HEK293 (cell line): ENCODE measurements around the gene ZNF177.

Source experiments
- AEBP2 ChIP-seq: fragments of 450-650 bp; formaldehyde crosslinking; IDR thresholded peaks from 2 replicates; pipeline ENCODE4 v1.5.1; 2016; ENCODE audit warnings: missing biosample characterization, missing genetic modification characterization, borderline replicate concordance
- BCL6B ChIP-seq: fragments of 450-650 bp; formaldehyde crosslinking; IDR thresholded peaks from 2 replicates; pipeline ENCODE4 v1.5.1; 2017; ENCODE audit warnings: missing biosample characterization, missing genetic modification characterization
- EGR2 ChIP-seq: fragments of 450-650 bp; formaldehyde crosslinking; IDR thresholded peaks from 2 replicates; pipeline ENCODE4 v1.5.1; 2016; ENCODE audit warnings: low read depth, missing biosample characterization, missing genetic modification characterization
- ELK4 ChIP-seq: IDR thresholded peaks from 2 replicates; pipeline ENCODE4 v1.6.1; 2011; ENCODE audit warnings: mild to moderate bottlenecking, low read depth, low read length, borderline replicate concordance
- GLI4 ChIP-seq: fragments of 450-650 bp; formaldehyde crosslinking; IDR thresholded peaks from 2 replicates; pipeline ENCODE4 v1.5.1; 2016; ENCODE audit warnings: missing biosample characterization, missing genetic modification characterization
- HOXC10 ChIP-seq: sonication (generic); formaldehyde crosslinking; IDR thresholded peaks from 2 replicates; pipeline ENCODE4 v1.8.1; 2023; ENCODE audit warnings: mild to moderate bottlenecking, missing genetic modification reagents
- KLF10 ChIP-seq: fragments of 450-650 bp; IDR thresholded peaks from 2 replicates; pipeline ENCODE4 v1.5.1; 2018; ENCODE audit warnings: missing biosample characterization, mild to moderate bottlenecking, missing genetic modification characterization
- KLF7 ChIP-seq: fragments of 450-650 bp; formaldehyde crosslinking; IDR thresholded peaks from 2 replicates; pipeline ENCODE4 v1.5.1; 2016; ENCODE audit warnings: missing biosample characterization, missing genetic modification characterization, borderline replicate concordance
- SP2 ChIP-seq: fragments of 450-650 bp; formaldehyde crosslinking; IDR thresholded peaks from 2 replicates; pipeline ENCODE4 v1.5.1; 2016; ENCODE audit warnings: missing biosample characterization, missing genetic modification characterization
- SP3 ChIP-seq: fragments of 450-650 bp; formaldehyde crosslinking; IDR thresholded peaks from 2 replicates; pipeline ENCODE4 v1.5.1; 2016; ENCODE audit warnings: missing biosample characterization, missing genetic modification characterization
- ZBTB17 ChIP-seq: fragments of 450-650 bp; formaldehyde crosslinking; IDR thresholded peaks from 2 replicates; pipeline ENCODE4 v1.5.1; 2016; ENCODE audit warnings: missing biosample characterization, missing genetic modification characterization
- ZBTB20 ChIP-seq: fragments of 450-650 bp; formaldehyde crosslinking; IDR thresholded peaks from 2 replicates; pipeline ENCODE4 v1.5.1; 2016; ENCODE audit warnings: missing biosample characterization, missing genetic modification characterization
- ZBTB48 ChIP-seq: fragments of 450-650 bp; formaldehyde crosslinking; IDR thresholded peaks from 2 replicates; pipeline ENCODE4 v1.5.1; 2016; ENCODE audit warnings: missing biosample characterization, missing genetic modification characterization
- ZEB2 ChIP-seq: fragments of 450-650 bp; formaldehyde crosslinking; IDR thresholded peaks from 2 replicates; pipeline ENCODE4 v1.5.1; 2016; ENCODE audit warnings: missing biosample characterization, missing genetic modification characterization
- ZNF138 ChIP-seq: fragments of 450-650 bp; formaldehyde crosslinking; IDR thresholded peaks from 2 replicates; pipeline ENCODE4 v1.5.1; 2016; ENCODE audit warnings: missing biosample characterization, missing genetic modification characterization, borderline replicate concordance
- ZNF19 ChIP-seq: fragments of 450-650 bp; formaldehyde crosslinking; IDR thresholded peaks from 2 replicates; pipeline ENCODE4; 2016; ENCODE audit warnings: missing biosample characterization, missing genetic modification characterization, low read depth
- ZNF274 ChIP-seq, 2 experiments: fragments of 200-500 bp in 1 of 2; fragments of 450-650 bp in 1 of 2; sonication (Bioruptor generic) in 1 of 2; formaldehyde crosslinking in 1 of 2; IDR thresholded peaks; 2 replicates each; pipeline versions ENCODE4 v1.5.1 to v1.6.1; 2014 to 2016; ENCODE audit warnings: borderline replicate concordance in 1 of 2, inconsistent platforms in 1 of 2, low read length in 1 of 2, missing biosample characterization in 1 of 2, missing genetic modification characterization in 1 of 2
- ZNF292 ChIP-seq: fragments of 450-650 bp; formaldehyde crosslinking; IDR thresholded peaks from 2 replicates; pipeline ENCODE4 v1.5.1; 2016; ENCODE audit warnings: low read depth, missing biosample characterization, missing genetic modification characterization, borderline replicate concordance
- ZNF311 ChIP-seq: fragments of 450-650 bp; formaldehyde crosslinking; IDR thresholded peaks from 2 replicates; pipeline ENCODE4 v1.5.1; 2017; ENCODE audit warnings: missing biosample characterization, missing genetic modification characterization, borderline replicate concordance
- ZNF426 ChIP-seq: fragments of 450-650 bp; formaldehyde crosslinking; IDR thresholded peaks from 2 replicates; pipeline ENCODE4 v1.5.1; 2017; ENCODE audit warnings: missing biosample characterization, missing genetic modification characterization, mild to moderate bottlenecking, inconsistent platforms, moderate library complexity
- ZNF501 ChIP-seq: fragments of 450-650 bp; formaldehyde crosslinking; IDR thresholded peaks from 2 replicates; pipeline ENCODE4 v1.5.1; 2016; ENCODE audit warnings: missing biosample characterization, missing genetic modification characterization
- ZNF555 ChIP-seq: fragments of 450-650 bp; formaldehyde crosslinking; conservative IDR thresholded peaks from 2 replicates; pipeline ENCODE4 v1.5.1; 2017; ENCODE audit warnings: missing biosample characterization, mild to moderate bottlenecking, missing genetic modification characterization, inconsistent platforms
- ZNF610 ChIP-seq: fragments of 450-650 bp; formaldehyde crosslinking; IDR thresholded peaks from 2 replicates; pipeline ENCODE4 v1.5.1; 2016; ENCODE audit warnings: missing biosample characterization, missing genetic modification characterization, borderline replicate concordance
- ZNF768 ChIP-seq: fragments of 450-650 bp; formaldehyde crosslinking; IDR thresholded peaks from 2 replicates; pipeline ENCODE4 v1.5.1; 2018; ENCODE audit warnings: missing biosample characterization, mild to moderate bottlenecking, missing genetic modification characterization
- ZNF777 ChIP-seq: fragments of 450-650 bp; formaldehyde crosslinking; IDR thresholded peaks from 2 replicates; pipeline ENCODE4 v1.5.1; 2017; ENCODE audit warnings: missing biosample characterization, missing genetic modification characterization, borderline replicate concordance
- ZNF791 ChIP-seq: fragments of 450-650 bp; formaldehyde crosslinking; IDR thresholded peaks from 2 replicates; pipeline ENCODE4 v1.5.1; 2016; ENCODE audit warnings: missing biosample characterization, missing genetic modification characterization
- TF ChIP-seq, protein P1 (sequence below): fragments of 450-650 bp; formaldehyde crosslinking; IDR thresholded peaks from 2 replicates; pipeline ENCODE4 v1.5.1; 2016; ENCODE audit warnings: missing biosample characterization, missing genetic modification characterization
- TF ChIP-seq, protein P2 (sequence below): fragments of 450-650 bp; formaldehyde crosslinking; IDR thresholded peaks from 2 replicates; pipeline ENCODE4 v1.5.1; 2016; ENCODE audit warnings: missing biosample characterization, missing genetic modification characterization
- TF ChIP-seq, protein P3 (sequence below): fragments of 450-650 bp; formaldehyde crosslinking; IDR thresholded peaks from 2 replicates; pipeline ENCODE4 v1.5.1; 2016; ENCODE audit warnings: missing biosample characterization, missing genetic modification characterization
- TF ChIP-seq, protein P4 (sequence below): sonication (generic); formaldehyde crosslinking; IDR thresholded peaks from 2 replicates; pipeline ENCODE4 v1.8.1; 2022; ENCODE audit warnings: mild to moderate bottlenecking, moderate library complexity, missing genetic modification reagents

The ZNF177 gene

DNA sequence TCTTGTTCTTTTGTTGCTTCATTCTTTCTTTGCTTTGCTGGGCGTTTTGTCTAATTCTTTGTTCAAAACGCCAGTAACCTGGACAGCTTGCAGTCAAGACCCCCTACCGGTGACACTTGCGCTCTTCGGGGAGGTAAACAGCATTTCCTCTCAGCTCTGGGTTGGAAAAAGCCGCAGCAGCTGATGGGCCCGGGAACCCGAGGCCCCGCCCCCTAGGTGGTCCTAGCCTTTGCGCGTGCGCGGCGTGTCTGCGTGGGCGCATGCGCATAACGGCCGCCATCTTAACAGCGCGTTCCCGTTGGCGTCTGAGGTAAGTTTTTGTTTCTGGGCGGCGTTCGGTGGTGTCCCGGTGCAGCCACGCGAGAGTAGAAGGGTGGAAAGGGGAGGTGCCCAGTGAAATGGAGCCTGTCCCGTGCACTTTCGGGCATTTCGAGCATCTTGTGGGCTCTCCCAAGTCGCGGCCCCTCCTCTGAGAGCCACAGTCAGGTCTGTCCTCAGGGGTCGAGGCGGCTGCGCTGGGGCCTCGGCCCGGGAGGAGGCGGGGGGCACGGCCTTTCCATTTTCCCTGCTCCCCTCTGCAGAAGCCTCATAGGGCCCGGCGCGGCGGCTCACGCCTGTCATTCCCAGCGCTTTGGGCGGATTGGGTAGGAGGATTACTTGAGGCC, 38.8 kb upstream of the ZNF177 start, which contains the start of gene ZNF559 (continued):
- TF ChIP-seq ZEB2 (tag by site-specific recombination) = 0 out of 2 replicates have a peak, but pooled peaks have one; percentile 15
- TF ChIP-seq HOXC10 (CRISPR knock-in tag) = no peak
- TF ChIP-seq KLF7 (tag by site-specific recombination) = peak; percentile 67; the same call in 1 of the 2 replicates
- TF ChIP-seq, protein P1, sequence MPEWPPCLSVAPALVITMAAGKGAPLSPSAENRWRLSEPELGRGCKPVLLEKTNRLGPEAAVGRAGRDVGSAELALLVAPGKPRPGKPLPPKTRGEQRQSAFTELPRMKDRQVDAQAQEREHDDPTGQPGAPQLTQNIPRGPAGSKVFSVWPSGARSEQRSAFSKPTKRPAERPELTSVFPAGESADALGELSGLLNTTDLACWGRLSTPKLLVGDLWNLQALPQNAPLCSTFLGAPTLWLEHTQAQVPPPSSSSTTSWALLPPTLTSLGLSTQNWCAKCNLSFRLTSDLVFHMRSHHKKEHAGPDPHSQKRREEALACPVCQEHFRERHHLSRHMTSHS (tag by site-specific recombination) = no peak
- no peak for TF ChIP-seq ZNF311 (tag by site-specific recombination)
- no peak for TF ChIP-seq BCL6B
- TF ChIP-seq ELK4 = no peak
- no peak for TF ChIP-seq AEBP2 (tag by site-specific recombination)
- TF ChIP-seq, protein P2, sequence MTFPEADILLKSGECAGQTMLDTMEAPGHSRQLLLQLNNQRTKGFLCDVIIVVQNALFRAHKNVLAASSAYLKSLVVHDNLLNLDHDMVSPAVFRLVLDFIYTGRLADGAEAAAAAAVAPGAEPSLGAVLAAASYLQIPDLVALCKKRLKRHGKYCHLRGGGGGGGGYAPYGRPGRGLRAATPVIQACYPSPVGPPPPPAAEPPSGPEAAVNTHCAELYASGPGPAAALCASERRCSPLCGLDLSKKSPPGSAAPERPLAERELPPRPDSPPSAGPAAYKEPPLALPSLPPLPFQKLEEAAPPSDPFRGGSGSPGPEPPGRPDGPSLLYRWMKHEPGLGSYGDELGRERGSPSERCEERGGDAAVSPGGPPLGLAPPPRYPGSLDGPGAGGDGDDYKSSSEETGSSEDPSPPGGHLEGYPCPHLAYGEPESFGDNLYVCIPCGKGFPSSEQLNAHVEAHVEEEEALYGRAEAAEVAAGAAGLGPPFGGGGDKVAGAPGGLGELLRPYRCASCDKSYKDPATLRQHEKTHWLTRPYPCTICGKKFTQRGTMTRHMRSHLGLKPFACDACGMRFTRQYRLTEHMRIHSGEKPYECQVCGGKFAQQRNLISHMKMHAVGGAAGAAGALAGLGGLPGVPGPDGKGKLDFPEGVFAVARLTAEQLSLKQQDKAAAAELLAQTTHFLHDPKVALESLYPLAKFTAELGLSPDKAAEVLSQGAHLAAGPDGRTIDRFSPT (tag by site-specific recombination) = no peak
- TF ChIP-seq ZNF274 (IDR thresholded peaks at IDR 0.05; ENCODE audit: low read length) = no peak
- no peak for TF ChIP-seq ZNF274 (tag by site-specific recombination; IDR thresholded peaks at IDR 0.05; ENCODE audit: borderline replicate concordance)
- peak; percentile 63 for TF ChIP-seq ZBTB17 (tag by site-specific recombination)
- no peak for TF ChIP-seq ZNF426
- no peak for TF ChIP-seq ZNF19 (tag by site-specific recombination)
- TF ChIP-seq SP3 (tag by site-specific recombination) = peak; percentile 70
- no peak for TF ChIP-seq ZNF791
- no peak for TF ChIP-seq ZNF777 (tag by site-specific recombination)
- no peak for TF ChIP-seq GLI4 (tag by site-specific recombination)
- TF ChIP-seq SP2 (tag by site-specific recombination) = peak; percentile 88
- no peak for TF ChIP-seq ZNF610
- TF ChIP-seq ZBTB48 (tag by site-specific recombination) = no peak
- TF ChIP-seq ZNF501 (tag by site-specific recombination) = no peak
- no peak for TF ChIP-seq ZNF138
- TF ChIP-seq ZNF292 (tag by site-specific recombination) = no peak
- TF ChIP-seq ZNF555 (tag by site-specific recombination) = no peak
- TF ChIP-seq ZNF768 (tag by site-specific recombination) = no peak
- TF ChIP-seq, protein P3, sequence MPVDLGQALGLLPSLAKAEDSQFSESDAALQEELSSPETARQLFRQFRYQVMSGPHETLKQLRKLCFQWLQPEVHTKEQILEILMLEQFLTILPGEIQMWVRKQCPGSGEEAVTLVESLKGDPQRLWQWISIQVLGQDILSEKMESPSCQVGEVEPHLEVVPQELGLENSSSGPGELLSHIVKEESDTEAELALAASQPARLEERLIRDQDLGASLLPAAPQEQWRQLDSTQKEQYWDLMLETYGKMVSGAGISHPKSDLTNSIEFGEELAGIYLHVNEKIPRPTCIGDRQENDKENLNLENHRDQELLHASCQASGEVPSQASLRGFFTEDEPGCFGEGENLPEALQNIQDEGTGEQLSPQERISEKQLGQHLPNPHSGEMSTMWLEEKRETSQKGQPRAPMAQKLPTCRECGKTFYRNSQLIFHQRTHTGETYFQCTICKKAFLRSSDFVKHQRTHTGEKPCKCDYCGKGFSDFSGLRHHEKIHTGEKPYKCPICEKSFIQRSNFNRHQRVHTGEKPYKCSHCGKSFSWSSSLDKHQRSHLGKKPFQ (tag by site-specific recombination) = no peak
- 0 out of 2 replicates have a peak, but pooled peaks have one; percentile 32 for TF ChIP-seq EGR2 (tag by site-specific recombination)
- TF ChIP-seq, protein P4, sequence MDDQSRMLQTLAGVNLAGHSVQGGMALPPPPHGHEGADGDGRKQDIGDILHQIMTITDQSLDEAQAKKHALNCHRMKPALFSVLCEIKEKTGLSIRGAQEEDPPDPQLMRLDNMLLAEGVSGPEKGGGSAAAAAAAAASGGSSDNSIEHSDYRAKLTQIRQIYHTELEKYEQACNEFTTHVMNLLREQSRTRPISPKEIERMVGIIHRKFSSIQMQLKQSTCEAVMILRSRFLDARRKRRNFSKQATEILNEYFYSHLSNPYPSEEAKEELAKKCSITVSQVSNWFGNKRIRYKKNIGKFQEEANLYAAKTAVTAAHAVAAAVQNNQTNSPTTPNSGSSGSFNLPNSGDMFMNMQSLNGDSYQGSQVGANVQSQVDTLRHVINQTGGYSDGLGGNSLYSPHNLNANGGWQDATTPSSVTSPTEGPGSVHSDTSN (CRISPR knock-in tag) = no peak
- no peak for TF ChIP-seq KLF10 (tag by site-specific recombination)
- peak; percentile 80 for TF ChIP-seq ZBTB20 (tag by site-specific recombination)
